ENCODE measurements around the gene PCMTD2. TPM values are rescaled to one million over a fixed set of nuclear protein-coding genes. Genes with fewer than 3 reads are reported as not detected.

Gene PCMTD2
- total RNA-seq, 1 experiment from 2014 or later, result 57.1 TPM

GRCh38 chr20:64231621-64232550, 23.7 kb upstream of the PCMTD2 start:
- no TSS peak for BruUV-seq (replicated peaks)
- Histone ChIP-seq H3K36me3 (ENCODE audit: insufficient read depth, low read length, poor library complexity, severe bottlenecking) (no peaks in the 10 kb centered on the region), H3K27me3 (replicated peaks; ENCODE audit: insufficient read depth, low read depth, low read length, poor library complexity) (no peaks in the 10 kb centered on the region), H3K9me3 (ENCODE audit: low read depth, low read length, poor library complexity, severe bottlenecking) (no peaks in the 10 kb centered on the region), H3K4me1 (ENCODE audit: insufficient read depth, low read length, poor library complexity, severe bottlenecking) (no peaks in the 10 kb centered on the region), H3K27ac (ENCODE audit: low read depth, low read length, poor library complexity, severe bottlenecking) (no peak overlapping the region), H3K4me3 (ENCODE audit: low read depth, low read length, poor library complexity, severe bottlenecking) (no peak overlapping the region)
- intact Hi-C loops (cut with micrococcal nuclease; ENCODE audit: unreplicated experiment), result no loop called here
- POLR2A ChIA-PET (ENCODE audit: low non-redundant PET), result no interaction called here
- TF ChIP-seq EZH2 (IDR thresholded peaks at IDR 0.05; ENCODE audit: borderline replicate concordance, low read depth, low read length, poor library complexity, severe bottlenecking) (no peak), CTCF (conservative IDR thresholded peaks at IDR 0.05; ENCODE audit: low read depth, low read length) (no peak)
- DNase-seq (ENCODE audit: low spot score), result no peak
- CTCF ChIA-PET, result no interaction called here

GRCh38 chr20:64232794-64233193, 22.8 kb upstream of the PCMTD2 start:
- intact Hi-C loops (cut with micrococcal nuclease; ENCODE audit: unreplicated experiment), result no loop called here
- TF ChIP-seq CTCF (conservative IDR thresholded peaks at IDR 0.05; ENCODE audit: low read depth, low read length) (no peak), EZH2 (IDR thresholded peaks at IDR 0.05; ENCODE audit: borderline replicate concordance, low read depth, low read length, poor library complexity, severe bottlenecking) (no peak)
- H3K9me3 ChIP-seq (ENCODE audit: low read depth, low read length, poor library complexity, severe bottlenecking), result no peaks in the 10 kb centered on the region
- no TSS peak for BruUV-seq (replicated peaks)
- H3K27me3 ChIP-seq (replicated peaks; ENCODE audit: insufficient read depth, low read depth, low read length, poor library complexity), result no peaks in the 10 kb centered on the region
- no peaks in the 10 kb centered on the region for H3K4me1 ChIP-seq (ENCODE audit: insufficient read depth, low read length, poor library complexity, severe bottlenecking)
- ChIA-PET POLR2A (ENCODE audit: low non-redundant PET) (no interaction called here), CTCF (no interaction called here)
- H3K4me3 ChIP-seq (ENCODE audit: low read depth, low read length, poor library complexity, severe bottlenecking), result no peak overlapping the region
- H3K36me3 ChIP-seq (ENCODE audit: insufficient read depth, low read length, poor library complexity, severe bottlenecking), result no peaks in the 10 kb centered on the region
- peak overlapping the region; percentile 59 for H3K27ac ChIP-seq (ENCODE audit: low read depth, low read length, poor library complexity, severe bottlenecking)
- DNase-seq (ENCODE audit: low spot score), result peak; percentile 69

- BruUV-seq (replicated peaks), result no TSS peak
- TF ChIP-seq EZH2 (IDR thresholded peaks at IDR 0.05; ENCODE audit: borderline replicate concordance, low read depth, low read length, poor library complexity, severe bottlenecking), result no peak
- ChIA-PET CTCF (no interaction called here), POLR2A (ENCODE audit: low non-redundant PET) (no interaction called here)
- H3K4me1 ChIP-seq (ENCODE audit: insufficient read depth, low read length, poor library complexity, severe bottlenecking), result no peaks in the 10 kb centered on the region
- H3K9me3 ChIP-seq (ENCODE audit: low read depth, low read length, poor library complexity, severe bottlenecking), result no peaks in the 10 kb centered on the region
- H3K4me3 ChIP-seq (ENCODE audit: low read depth, low read length, poor library complexity, severe bottlenecking), result no peak overlapping the region
- intact Hi-C loops (cut with micrococcal nuclease; ENCODE audit: unreplicated experiment), result no loop called here
- H3K27ac ChIP-seq (ENCODE audit: low read depth, low read length, poor library complexity, severe bottlenecking), result no peak overlapping the region
- DNase-seq (ENCODE audit: low spot score), result no peak
- no peaks in the 10 kb centered on the region for H3K27me3 ChIP-seq (replicated peaks; ENCODE audit: insufficient read depth, low read depth, low read length, poor library complexity)
- H3K36me3 ChIP-seq (ENCODE audit: insufficient read depth, low read length, poor library complexity, severe bottlenecking), result no peaks in the 10 kb centered on the region
Measured at GRCh38 chr20:64233725-64234124, 21.8 kb upstream of the PCMTD2 start.
